HCT116 (cell line): Measurements from ENCODE around the gene PIGP. TPM values are rescaled to one million over a fixed set of nuclear protein-coding genes. Genes with fewer than 3 reads are reported as not detected.

Source experiments
- ATAC-seq: fragments of 200-7000 bp; cut with Tn5 transposase; 2 replicates; pipeline ENCODE4 v1.9.1; 2020; ENCODE audit warnings: mild to moderate bottlenecking, moderate library complexity
- BruUV-seq: library from RNA; stranded (reverse); fragments of 400-500 nt; replicated peaks from 2 replicates; lab custom pipeline; 2021; lab: Mats Ljungman, UMichigan
- CTCF ChIA-PET: fragments of 300-600 bp; sonication (Branson Sonifier 250); formaldehyde crosslinking; loops from one replicate; lab custom pipeline; 2021; ENCODE audit warnings: antibody characterized with exemption; lab: Charles Lee
- POLR2A ChIA-PET: fragments of 300-600, 350-600 bp; sonication (Branson Sonifier 250); formaldehyde crosslinking; loops from one replicate; lab custom pipeline; 2021; ENCODE audit warnings: antibody characterized with exemption; lab: Charles Lee
- RAD21 ChIA-PET, 2 experiments: fragments of 300-600 bp; sonication (Branson Sonifier 250); formaldehyde crosslinking; loops; one replicate each; lab custom pipeline; 2023; ENCODE audit warnings: low total read pairs in 2 of 2; ENCODE audit not compliant: uncharacterized antibody in 2 of 2, unreplicated experiment in 2 of 2, low non-redundant PET in 1 of 2; lab: Charles Lee
- DNase-seq: peaks from one replicate; pipeline ENCODE4 v3.0.0-alpha.2; 2010; ENCODE audit warnings: low read depth, low spot score
- H2AFZ ChIP-seq: fragments of 200-600 bp; shearing (Covaris generic), sonication (generic); 2 replicates; pipeline ENCODE4 v1.6.1; 2017; ENCODE audit warnings: low read depth, mixed run types, mixed read lengths, antibody characterized with exemption, low read length; ENCODE audit not compliant: poor library complexity, severe bottlenecking
- H3K27ac ChIP-seq: 2 replicates; pipeline ENCODE4 v1.5.1; 2012; ENCODE audit warnings: low read depth, low read length
- H3K27me3 ChIP-seq: fragments of 200-600 bp; sonication (generic); 2 replicates; pipeline ENCODE4 v1.6.1; 2016; ENCODE audit warnings: mixed run types, low read length, mixed read lengths; ENCODE audit not compliant: insufficient read depth
- H3K36me3 ChIP-seq, 2 experiments: fragments of 200-500 bp in 1 of 2; fragments of 200-600 bp in 1 of 2; sonication (Bioruptor generic) in 1 of 2; sonication (generic) in 1 of 2; 2 replicates each; pipeline versions ENCODE4 v1.5.1 to v1.6.1; 2014 to 2016; ENCODE audit warnings: low read length in 2 of 2, inconsistent platforms in 1 of 2, mixed read lengths in 1 of 2, mixed run types in 1 of 2; ENCODE audit not compliant: insufficient read depth in 2 of 2, control insufficient read depth in 1 of 2
- H3K4me1 ChIP-seq, 2 experiments: fragments of 200-600 bp in 1 of 2; sonication (generic) in 1 of 2; 2 replicates each; pipeline versions ENCODE4 v1.5.1 to v1.6.1; 2012 to 2017; ENCODE audit warnings: low read length in 2 of 2, inconsistent platforms in 1 of 2, mild to moderate bottlenecking in 1 of 2, mixed read lengths in 1 of 2, mixed run types in 1 of 2, moderate library complexity in 1 of 2; ENCODE audit not compliant: insufficient read depth in 2 of 2, control insufficient read depth in 1 of 2
- H3K4me2 ChIP-seq: fragments of 200-600 bp; sonication (generic); 2 replicates; pipeline ENCODE4 v1.6.1; 2017; ENCODE audit warnings: mixed run types, low read length, mixed read lengths
- H3K4me3 ChIP-seq, 2 experiments: fragments of 200-600 bp in 1 of 2; sonication (generic) in 1 of 2; replicated peaks in 1 of 2; 2 replicates each; pipeline ENCODE4 v1.5.1; 2011 to 2016; ENCODE audit warnings: low read length in 2 of 2, control low read depth in 1 of 2, low read depth in 1 of 2, mild to moderate bottlenecking in 1 of 2, mixed read lengths in 1 of 2, mixed run types in 1 of 2
- H3K79me2 ChIP-seq: fragments of 200-600 bp; sonication (generic); 2 replicates; pipeline ENCODE4 v1.6.1; 2017; ENCODE audit warnings: mild to moderate bottlenecking, mixed run types, low read length, moderate library complexity, mixed read lengths; ENCODE audit not compliant: insufficient read depth
- H3K9ac ChIP-seq: fragments of 200-600 bp; sonication (generic); 2 replicates; pipeline ENCODE4 v1.6.1; 2016; ENCODE audit warnings: low read length, mixed read lengths
- H3K9me2 ChIP-seq: fragments of 200-600 bp; sonication (generic), shearing (Covaris generic); 2 replicates; pipeline ENCODE4 v1.6.1; 2017; ENCODE audit warnings: mixed run types, mild to moderate bottlenecking, moderate library complexity; ENCODE audit not compliant: insufficient read depth
- H3K9me3 ChIP-seq, 2 experiments: fragments of 200-500 bp in 1 of 2; fragments of 200-600 bp in 1 of 2; sonication (Bioruptor generic) in 1 of 2; sonication (generic) in 1 of 2; 2 replicates each; pipeline ENCODE4 v1.6.1; 2014 to 2017; ENCODE audit warnings: low read length in 2 of 2, mixed read lengths in 2 of 2, inconsistent platforms in 1 of 2, low read depth in 1 of 2, mild to moderate bottlenecking in 1 of 2, mixed run types in 1 of 2, moderate library complexity in 1 of 2; ENCODE audit not compliant: control insufficient read depth in 1 of 2, insufficient read depth in 1 of 2
- H4K20me1 ChIP-seq: fragments of 200-600 bp; sonication (generic), shearing (Covaris generic); 2 replicates; pipeline ENCODE4 v1.6.1; 2017; ENCODE audit warnings: mixed run types, mild to moderate bottlenecking, moderate library complexity; ENCODE audit not compliant: insufficient read depth
- CBX3 ChIP-seq: IDR thresholded peaks from 2 replicates; pipeline ENCODE4 v1.6.1; 2012; ENCODE audit warnings: low read depth
- CEBPB ChIP-seq: IDR thresholded peaks from 2 replicates; pipeline ENCODE4 v1.6.1; 2012; ENCODE audit warnings: low read depth
- EGR1 ChIP-seq: IDR thresholded peaks from 2 replicates; pipeline ENCODE4 v1.6.1; 2012; ENCODE audit warnings: low read depth
- ELF1 ChIP-seq: IDR thresholded peaks from 2 replicates; pipeline ENCODE4 v1.6.1; 2012; ENCODE audit warnings: low read depth, borderline replicate concordance
- EZH2 ChIP-seq: fragments of 200-600 bp; sonication (generic); IDR thresholded peaks from 2 replicates; pipeline ENCODE4 v1.6.1; 2017; ENCODE audit warnings: antibody characterized with exemption, mixed run types
- EZH2phosphoT487 ChIP-seq: fragments of 200-600 bp; IDR thresholded peaks from 2 replicates; pipeline ENCODE4 v1.6.1; 2018; ENCODE audit warnings: antibody characterized with exemption, borderline replicate concordance
- FOSL1 ChIP-seq: IDR thresholded peaks from 2 replicates; pipeline ENCODE4 v1.6.1; 2012; ENCODE audit warnings: low read depth
- POLR2A ChIP-seq: IDR thresholded peaks from 2 replicates; pipeline ENCODE4 v1.7.0; 2011; ENCODE audit warnings: borderline replicate concordance; ENCODE audit not compliant: insufficient read depth, insufficient read length; ENCODE audit errors: extremely low read depth
- POLR2AphosphoS5 ChIP-seq: IDR thresholded peaks from 2 replicates; pipeline ENCODE4 v1.6.1; 2011; ENCODE audit warnings: mild to moderate bottlenecking, low read depth, low read length, moderate library complexity
- RAD21 ChIP-seq: IDR thresholded peaks from 2 replicates; pipeline ENCODE4 v1.6.1; 2012; ENCODE audit warnings: low read depth, mild to moderate bottlenecking
- SIN3A ChIP-seq: IDR thresholded peaks from 2 replicates; pipeline ENCODE4 v1.6.1; 2012; ENCODE audit warnings: low read depth
- SP1 ChIP-seq: IDR thresholded peaks from 2 replicates; pipeline ENCODE4 v1.6.1; 2012; ENCODE audit warnings: low read depth
- TCF7L2 ChIP-seq: IDR thresholded peaks from 2 replicates; pipeline ENCODE4 v1.7.0; 2011; ENCODE audit warnings: borderline replicate concordance, inconsistent platforms; ENCODE audit not compliant: insufficient read depth, insufficient read length; ENCODE audit errors: extremely low read depth
- YY1 ChIP-seq: IDR thresholded peaks from 2 replicates; pipeline ENCODE4 v1.6.1; 2011; ENCODE audit warnings: low read length, low read depth, moderate library complexity, mild to moderate bottlenecking; ENCODE audit not compliant: insufficient replicate concordance; ENCODE audit errors: extremely low read depth
- ZFX ChIP-seq: fragments of 450-650 bp; IDR thresholded peaks from 2 replicates; pipeline ENCODE4 v1.6.1; 2017
- ZNF274 ChIP-seq: fragments of 200-500 bp; sonication (Bioruptor generic); IDR thresholded peaks from 2 replicates; pipeline ENCODE4 v1.6.1; 2014; ENCODE audit warnings: mild to moderate bottlenecking, low read depth, low read length, inconsistent platforms
- intact Hi-C: fragments of 100-400 bp; cut with micrococcal nuclease; formaldehyde crosslinking; loops from 2 replicates; pipeline ENCODE4 v1.10.0; 2022
- total RNA-seq: library from RNA; stranded (reverse); gene quantifications from one replicate; pipeline ENCODE4 v1.2.1, GENCODE V29; 2021; ENCODE audit not compliant: unreplicated experiment
- TF ChIP-seq, protein P1 (sequence below), 3 experiments: fragments of 200-600 bp in 1 of 3; sonication (generic) in 1 of 3; IDR thresholded peaks in 2 of 3; conservative IDR thresholded peaks in 1 of 3; 2 replicates each; pipeline ENCODE4 v1.5.1; 2012 to 2017; ENCODE audit warnings: low read depth in 2 of 3, low read length in 2 of 3, antibody characterized with exemption in 1 of 3, borderline replicate concordance in 1 of 3, control low read depth in 1 of 3, mild to moderate bottlenecking in 1 of 3, mixed read lengths in 1 of 3, mixed run types in 1 of 3, moderate library complexity in 1 of 3; ENCODE audit not compliant: insufficient read depth in 1 of 3
- TF ChIP-seq, protein P2 (sequence below): IDR thresholded peaks from 2 replicates; pipeline ENCODE4 v1.6.1; 2011; ENCODE audit warnings: mild to moderate bottlenecking, low read length, moderate library complexity; ENCODE audit not compliant: insufficient replicate concordance; ENCODE audit errors: extremely low read depth
- TF ChIP-seq, protein P3 (sequence below): IDR thresholded peaks from 2 replicates; pipeline ENCODE4 v1.6.1; 2012
- TF ChIP-seq, protein P4 (sequence below): IDR thresholded peaks from 2 replicates; pipeline ENCODE4 v1.6.1; 2012; ENCODE audit warnings: low read depth

PIGP gene
- total RNA-seq, 1 experiment from 2014 or later = 23.5 TPM

DNA sequence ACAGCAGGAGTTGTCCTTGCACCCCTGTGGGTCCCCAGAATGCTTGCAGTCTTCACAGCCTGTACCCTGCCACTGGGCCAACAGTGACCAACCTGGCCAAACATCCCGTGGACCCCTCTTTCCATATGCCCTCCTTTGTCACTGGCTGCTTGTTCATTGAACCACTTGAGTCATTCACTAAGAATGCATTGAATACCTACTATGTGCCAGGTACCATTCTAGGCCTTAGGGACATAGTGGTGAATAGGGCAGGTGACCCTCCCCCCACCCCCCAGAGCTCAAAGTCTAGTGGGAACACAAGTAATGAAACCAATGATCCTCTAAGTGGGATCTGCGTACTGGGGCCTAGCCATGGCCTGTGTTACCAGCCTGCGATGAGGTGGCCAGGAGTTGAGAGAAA is 28.2 kb downstream of the PIGP start:
- H3K27me3 ChIP-seq = no peaks in the 10 kb centered on the region
- H3K4me2 ChIP-seq = no peak overlapping the region
- BruUV-seq = no TSS peak
- CTCF ChIA-PET = no interaction called here
- H3K4me3 ChIP-seq = no peak overlapping the region
- H4K20me1 ChIP-seq = no peaks in the 10 kb centered on the region
- peaks cover 5 to 13% of the 10 kb centered on the region in 2 experiments for H3K4me1 ChIP-seq
- POLR2A ChIA-PET = interaction anchor here (0.7 kb wide), 1 partner anchor 294 kb away, joined by 3 read pairs; no protein-coding TSS in a partner anchor
- no peaks in the 10 kb centered on the region for H3K79me2 ChIP-seq
- no peaks in the 10 kb centered on the region for H3K9me3 ChIP-seq
- ATAC-seq = no peak
- H3K9ac ChIP-seq = no peak overlapping the region
- H3K36me3 ChIP-seq = no peaks in the 10 kb centered on the region
- no peak overlapping the region for H3K27ac ChIP-seq
- RAD21 ChIA-PET = no interaction called here
- intact Hi-C loops = no loop called here
- no peak overlapping the region for H2AFZ ChIP-seq
- DNase-seq = no peak
- no peak for TF ChIP-seq FOSL1
- TF ChIP-seq CEBPB = no peak
- no peak for TF ChIP-seq EZH2phosphoT487
- no peak for TF ChIP-seq EZH2
- no peak for TF ChIP-seq POLR2A
- no peak for TF ChIP-seq TCF7L2
- TF ChIP-seq SP1 = no peak
- TF ChIP-seq, protein P1, sequence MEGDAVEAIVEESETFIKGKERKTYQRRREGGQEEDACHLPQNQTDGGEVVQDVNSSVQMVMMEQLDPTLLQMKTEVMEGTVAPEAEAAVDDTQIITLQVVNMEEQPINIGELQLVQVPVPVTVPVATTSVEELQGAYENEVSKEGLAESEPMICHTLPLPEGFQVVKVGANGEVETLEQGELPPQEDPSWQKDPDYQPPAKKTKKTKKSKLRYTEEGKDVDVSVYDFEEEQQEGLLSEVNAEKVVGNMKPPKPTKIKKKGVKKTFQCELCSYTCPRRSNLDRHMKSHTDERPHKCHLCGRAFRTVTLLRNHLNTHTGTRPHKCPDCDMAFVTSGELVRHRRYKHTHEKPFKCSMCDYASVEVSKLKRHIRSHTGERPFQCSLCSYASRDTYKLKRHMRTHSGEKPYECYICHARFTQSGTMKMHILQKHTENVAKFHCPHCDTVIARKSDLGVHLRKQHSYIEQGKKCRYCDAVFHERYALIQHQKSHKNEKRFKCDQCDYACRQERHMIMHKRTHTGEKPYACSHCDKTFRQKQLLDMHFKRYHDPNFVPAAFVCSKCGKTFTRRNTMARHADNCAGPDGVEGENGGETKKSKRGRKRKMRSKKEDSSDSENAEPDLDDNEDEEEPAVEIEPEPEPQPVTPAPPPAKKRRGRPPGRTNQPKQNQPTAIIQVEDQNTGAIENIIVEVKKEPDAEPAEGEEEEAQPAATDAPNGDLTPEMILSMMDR (IDR thresholded peaks at IDR 0.05 in 2 of 3, conservative IDR thresholded peaks at IDR 0.05 in 1 of 3; ENCODE audit: borderline replicate concordance in 1 of 3, insufficient read depth in 1 of 3, low read depth in 2 of 3, low read length in 2 of 3) = no peak
- TF ChIP-seq, protein P2, sequence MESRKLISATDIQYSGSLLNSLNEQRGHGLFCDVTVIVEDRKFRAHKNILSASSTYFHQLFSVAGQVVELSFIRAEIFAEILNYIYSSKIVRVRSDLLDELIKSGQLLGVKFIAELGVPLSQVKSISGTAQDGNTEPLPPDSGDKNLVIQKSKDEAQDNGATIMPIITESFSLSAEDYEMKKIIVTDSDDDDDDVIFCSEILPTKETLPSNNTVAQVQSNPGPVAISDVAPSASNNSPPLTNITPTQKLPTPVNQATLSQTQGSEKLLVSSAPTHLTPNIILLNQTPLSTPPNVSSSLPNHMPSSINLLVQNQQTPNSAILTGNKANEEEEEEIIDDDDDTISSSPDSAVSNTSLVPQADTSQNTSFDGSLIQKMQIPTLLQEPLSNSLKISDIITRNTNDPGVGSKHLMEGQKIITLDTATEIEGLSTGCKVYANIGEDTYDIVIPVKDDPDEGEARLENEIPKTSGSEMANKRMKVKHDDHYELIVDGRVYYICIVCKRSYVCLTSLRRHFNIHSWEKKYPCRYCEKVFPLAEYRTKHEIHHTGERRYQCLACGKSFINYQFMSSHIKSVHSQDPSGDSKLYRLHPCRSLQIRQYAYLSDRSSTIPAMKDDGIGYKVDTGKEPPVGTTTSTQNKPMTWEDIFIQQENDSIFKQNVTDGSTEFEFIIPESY = no peak
- TF ChIP-seq RAD21 = no peak
- TF ChIP-seq, protein P3, sequence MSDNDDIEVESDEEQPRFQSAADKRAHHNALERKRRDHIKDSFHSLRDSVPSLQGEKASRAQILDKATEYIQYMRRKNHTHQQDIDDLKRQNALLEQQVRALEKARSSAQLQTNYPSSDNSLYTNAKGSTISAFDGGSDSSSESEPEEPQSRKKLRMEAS = no peak
- TF ChIP-seq, protein P4, sequence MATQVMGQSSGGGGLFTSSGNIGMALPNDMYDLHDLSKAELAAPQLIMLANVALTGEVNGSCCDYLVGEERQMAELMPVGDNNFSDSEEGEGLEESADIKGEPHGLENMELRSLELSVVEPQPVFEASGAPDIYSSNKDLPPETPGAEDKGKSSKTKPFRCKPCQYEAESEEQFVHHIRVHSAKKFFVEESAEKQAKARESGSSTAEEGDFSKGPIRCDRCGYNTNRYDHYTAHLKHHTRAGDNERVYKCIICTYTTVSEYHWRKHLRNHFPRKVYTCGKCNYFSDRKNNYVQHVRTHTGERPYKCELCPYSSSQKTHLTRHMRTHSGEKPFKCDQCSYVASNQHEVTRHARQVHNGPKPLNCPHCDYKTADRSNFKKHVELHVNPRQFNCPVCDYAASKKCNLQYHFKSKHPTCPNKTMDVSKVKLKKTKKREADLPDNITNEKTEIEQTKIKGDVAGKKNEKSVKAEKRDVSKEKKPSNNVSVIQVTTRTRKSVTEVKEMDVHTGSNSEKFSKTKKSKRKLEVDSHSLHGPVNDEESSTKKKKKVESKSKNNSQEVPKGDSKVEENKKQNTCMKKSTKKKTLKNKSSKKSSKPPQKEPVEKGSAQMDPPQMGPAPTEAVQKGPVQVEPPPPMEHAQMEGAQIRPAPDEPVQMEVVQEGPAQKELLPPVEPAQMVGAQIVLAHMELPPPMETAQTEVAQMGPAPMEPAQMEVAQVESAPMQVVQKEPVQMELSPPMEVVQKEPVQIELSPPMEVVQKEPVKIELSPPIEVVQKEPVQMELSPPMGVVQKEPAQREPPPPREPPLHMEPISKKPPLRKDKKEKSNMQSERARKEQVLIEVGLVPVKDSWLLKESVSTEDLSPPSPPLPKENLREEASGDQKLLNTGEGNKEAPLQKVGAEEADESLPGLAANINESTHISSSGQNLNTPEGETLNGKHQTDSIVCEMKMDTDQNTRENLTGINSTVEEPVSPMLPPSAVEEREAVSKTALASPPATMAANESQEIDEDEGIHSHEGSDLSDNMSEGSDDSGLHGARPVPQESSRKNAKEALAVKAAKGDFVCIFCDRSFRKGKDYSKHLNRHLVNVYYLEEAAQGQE = no peak
- TF ChIP-seq POLR2AphosphoS5 = no peak
- no peak for TF ChIP-seq ZFX
- TF ChIP-seq YY1 = no peak
- TF ChIP-seq CBX3 = no peak
- TF ChIP-seq ELF1 = no peak
- no peak for TF ChIP-seq EGR1
- TF ChIP-seq ZNF274 = no peak
- no peak for TF ChIP-seq SIN3A
- no peaks in the 10 kb centered on the region for H3K9me2 ChIP-seq
